Measurements from ENCODE around the gene SPATS2L.

Gene SPATS2L, protein sequence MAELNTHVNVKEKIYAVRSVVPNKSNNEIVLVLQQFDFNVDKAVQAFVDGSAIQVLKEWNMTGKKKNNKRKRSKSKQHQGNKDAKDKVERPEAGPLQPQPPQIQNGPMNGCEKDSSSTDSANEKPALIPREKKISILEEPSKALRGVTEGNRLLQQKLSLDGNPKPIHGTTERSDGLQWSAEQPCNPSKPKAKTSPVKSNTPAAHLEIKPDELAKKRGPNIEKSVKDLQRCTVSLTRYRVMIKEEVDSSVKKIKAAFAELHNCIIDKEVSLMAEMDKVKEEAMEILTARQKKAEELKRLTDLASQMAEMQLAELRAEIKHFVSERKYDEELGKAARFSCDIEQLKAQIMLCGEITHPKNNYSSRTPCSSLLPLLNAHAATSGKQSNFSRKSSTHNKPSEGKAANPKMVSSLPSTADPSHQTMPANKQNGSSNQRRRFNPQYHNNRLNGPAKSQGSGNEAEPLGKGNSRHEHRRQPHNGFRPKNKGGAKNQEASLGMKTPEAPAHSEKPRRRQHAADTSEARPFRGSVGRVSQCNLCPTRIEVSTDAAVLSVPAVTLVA

DNA sequence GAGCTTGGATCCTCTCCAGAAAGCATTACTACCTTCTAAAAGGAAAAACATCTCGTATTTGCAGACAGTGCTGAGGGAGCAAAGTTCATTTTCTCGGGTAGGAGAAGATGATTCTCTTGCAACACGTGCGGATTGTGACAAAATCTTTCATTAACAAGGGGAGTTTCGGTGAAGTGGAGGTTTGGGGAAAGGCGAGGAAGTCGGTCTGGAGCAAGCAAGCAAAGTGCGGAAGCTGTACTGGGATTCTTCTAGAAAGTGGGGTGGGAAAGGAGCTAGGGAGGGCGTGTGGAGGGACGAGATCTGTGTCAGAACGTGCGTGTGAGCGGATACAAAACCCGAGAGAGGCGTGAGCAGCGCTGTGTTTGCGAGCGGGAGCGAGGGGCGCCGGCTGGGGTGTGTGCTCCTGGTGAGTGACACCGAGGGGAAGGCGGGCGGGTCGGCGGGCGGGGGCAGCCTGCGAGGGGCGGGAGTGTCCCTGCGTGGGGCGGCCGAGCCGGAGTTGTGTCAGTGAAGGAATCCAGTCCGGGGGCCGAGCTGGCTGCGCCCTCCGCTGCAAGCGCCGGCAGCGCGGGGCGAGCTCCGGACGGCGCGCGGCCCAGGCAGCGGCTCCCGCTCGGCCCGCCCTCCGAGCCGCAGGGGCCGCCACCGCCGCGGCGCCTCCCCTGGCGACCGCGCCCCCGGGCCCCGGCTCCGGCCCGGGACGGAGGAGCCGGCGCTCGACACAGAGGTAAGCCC is at the start of gene SPATS2L:
SPATS2L (plus strand) TSS at position 498 of the 735 bp plus-strand sequence. CDS start 82,552 bp downstream, outside the sequence.
- FAIRE-seq = no peak
- DNase-seq (ENCODE audit: low spot score) = peak; percentile 77

DNA sequence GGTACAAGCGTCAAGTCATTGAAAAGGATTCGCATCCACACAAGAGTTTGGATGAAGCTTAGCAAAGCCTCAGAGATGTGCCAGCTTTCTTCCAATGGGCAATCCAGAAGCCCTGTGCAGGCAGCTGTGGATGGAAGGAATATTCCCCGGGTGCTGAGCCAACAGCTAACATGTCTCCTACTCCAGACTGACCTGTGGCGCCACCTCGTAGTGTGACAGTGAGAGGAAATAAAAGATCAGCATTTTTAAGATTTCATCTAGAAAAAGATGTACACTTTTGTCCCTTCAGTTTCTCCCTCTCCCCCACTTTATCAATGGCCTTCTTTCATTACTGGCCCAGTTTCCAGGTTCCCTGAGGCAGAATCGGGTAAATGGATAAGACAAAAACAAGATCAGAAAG is 48.9 kb upstream of the SPATS2L start:
- no peak for DNase-seq (ENCODE audit: low spot score)

DNA sequence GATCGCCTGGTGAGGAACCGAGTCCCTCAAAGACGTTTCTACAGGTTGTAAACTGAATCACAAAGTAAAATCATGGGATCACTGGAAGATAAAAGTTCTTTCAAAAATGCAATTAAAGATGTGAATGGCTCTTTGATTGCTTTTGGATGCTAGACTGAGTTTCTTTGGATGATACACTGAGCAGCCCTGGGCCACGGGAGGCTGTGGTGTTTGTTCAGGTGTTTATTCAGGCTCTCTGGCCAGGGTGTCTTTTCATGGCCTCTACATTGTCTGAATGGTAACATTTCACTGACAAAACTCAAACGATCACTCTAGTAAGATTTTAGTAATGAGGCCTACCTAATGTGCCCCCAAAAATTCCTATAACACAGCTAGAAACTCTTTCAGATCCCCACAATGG is 48.4 kb upstream of the SPATS2L start:
- DNase-seq (ENCODE audit: low spot score) (no peak), FAIRE-seq (no peak)

More for the DNA sequence above, 48.9 kb upstream of the SPATS2L start:
- no peak for FAIRE-seq

DNA sequence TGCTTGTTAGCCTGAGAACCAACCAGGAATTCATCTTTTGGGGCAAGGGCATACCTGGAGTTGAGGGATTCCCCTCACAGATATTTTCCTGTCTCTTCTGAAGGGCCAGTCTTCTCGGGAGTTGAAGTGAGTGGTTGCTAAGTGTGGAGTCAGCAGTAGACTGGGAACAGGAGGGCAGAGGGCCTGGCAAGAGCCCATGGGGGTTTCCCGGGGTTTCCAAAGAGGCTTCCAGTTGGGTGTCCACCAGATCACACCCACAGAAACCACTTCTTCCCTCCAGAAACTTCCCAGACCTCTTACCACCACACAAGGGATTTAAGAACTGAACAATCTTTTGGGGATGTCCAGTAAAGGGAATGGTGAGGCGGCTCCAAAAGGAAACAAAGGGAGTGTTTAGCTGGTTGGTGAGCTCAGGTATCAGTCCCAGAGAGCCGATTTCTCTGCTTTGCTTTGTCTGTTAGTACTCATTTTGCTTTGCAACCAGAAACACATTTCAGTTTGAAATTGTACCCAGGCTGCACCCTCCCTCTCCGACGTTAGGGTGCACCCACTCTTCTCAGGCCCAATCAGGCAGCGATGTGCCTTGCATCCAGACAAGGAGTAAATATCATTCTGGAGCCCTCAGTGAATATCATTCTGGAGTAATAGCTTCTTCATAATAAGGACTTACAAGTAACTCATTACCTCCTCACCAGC is 47.5 kb upstream of the SPATS2L start:
- no peak for FAIRE-seq
- no peak for DNase-seq (ENCODE audit: low spot score)

DNA sequence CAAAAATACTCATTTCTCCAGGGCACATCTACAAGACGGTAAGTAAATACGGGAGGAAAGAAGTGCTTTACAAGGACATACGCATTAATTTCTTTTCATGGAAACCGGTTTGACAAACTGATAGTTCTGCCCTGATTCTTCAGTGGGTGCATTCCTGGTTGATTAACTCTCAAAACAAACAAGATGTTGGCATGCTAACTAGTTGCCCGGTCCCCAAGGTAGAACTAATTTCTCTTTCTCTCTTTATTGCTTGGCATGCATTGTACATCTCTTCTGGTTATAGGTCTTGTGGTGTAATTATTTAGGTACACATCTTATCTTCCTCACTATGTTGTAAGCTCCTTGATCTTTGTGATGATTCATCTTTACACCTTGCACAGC is 46.9 kb upstream of the SPATS2L start:
- no peak for FAIRE-seq
- no peak for DNase-seq (ENCODE audit: low spot score)

- FAIRE-seq (no peak), DNase-seq (ENCODE audit: low spot score) (no peak)
Measured at GRCh38 chr2:200262047-200262446, 44.4 kb upstream of the SPATS2L start.

- no peak for FAIRE-seq
Measured at GRCh38 chr2:200263279-200263678, 43.2 kb upstream of the SPATS2L start.

GRCh38 chr2:200264631-200265030 is 41.9 kb upstream of the SPATS2L start:
- FAIRE-seq (no peak), DNase-seq (ENCODE audit: low spot score) (no peak)

More at GRCh38 chr2:200263279-200263678, 43.2 kb upstream of the SPATS2L start:
- no peak for DNase-seq (ENCODE audit: low spot score)

GRCh38 chr2:200266406-200266805 is 40.1 kb upstream of the SPATS2L start:
- DNase-seq (ENCODE audit: low spot score) (no peak), FAIRE-seq (no peak)

DNA sequence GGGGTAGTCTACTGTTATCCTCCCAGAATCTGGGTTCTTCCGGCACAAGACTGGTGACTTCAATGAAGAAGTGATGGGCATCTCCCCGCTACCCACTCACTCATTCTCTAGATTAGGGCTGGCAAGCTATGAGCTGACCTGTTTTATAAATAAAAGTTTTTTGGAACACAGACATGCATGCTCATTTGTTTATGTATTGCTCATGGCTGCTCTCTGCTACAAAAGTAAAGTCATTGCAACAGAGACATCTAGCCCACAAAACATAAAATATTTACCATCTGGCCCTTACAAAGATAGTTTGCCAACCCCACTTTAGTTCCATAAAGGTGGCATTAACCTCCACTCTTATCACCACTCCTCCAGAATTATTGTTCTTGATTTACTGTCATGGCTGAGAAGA is 39.1 kb upstream of the SPATS2L start:
- FAIRE-seq (no peak), DNase-seq (ENCODE audit: low spot score) (no peak)

DNA sequence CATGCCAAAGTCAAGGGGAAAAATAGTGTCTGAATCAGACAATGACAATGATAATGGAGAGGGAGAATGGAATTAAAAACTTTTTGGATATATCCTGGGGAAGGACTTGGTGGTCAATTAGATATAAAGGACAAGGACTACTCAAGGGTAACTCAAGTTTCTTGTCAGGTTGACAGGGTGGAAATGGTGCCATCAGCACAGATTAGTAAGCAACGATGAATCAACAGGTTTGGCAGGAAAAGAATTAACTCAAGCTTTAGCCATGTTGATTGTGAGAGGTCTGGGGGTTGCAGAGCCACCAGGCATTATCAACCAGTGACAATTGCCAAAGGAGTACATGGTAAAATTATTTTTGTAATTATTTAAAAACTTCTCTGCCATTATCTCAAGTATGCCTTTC is 35.8 kb upstream of the SPATS2L start:
- DNase-seq (ENCODE audit: low spot score) (no peak), FAIRE-seq (no peak)

DNA sequence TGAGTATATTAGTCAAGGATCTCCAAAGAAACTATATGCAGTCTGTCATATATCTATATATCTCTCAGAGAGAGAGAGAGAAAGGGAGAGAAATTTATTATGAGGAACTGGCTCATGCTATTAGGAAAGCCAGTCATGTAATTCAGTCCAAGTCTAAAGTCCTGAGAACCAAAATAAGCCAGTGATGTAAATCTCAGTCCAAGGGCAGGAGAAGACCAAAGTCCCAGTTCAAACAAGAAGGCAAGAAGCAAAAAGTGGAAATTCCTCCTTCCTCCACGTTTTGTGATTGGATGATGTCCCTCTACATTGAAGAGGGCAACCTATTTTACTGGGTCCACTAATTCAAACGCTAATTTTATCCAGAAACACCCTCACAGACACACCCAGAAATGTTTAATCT is 34.2 kb upstream of the SPATS2L start:
- DNase-seq (ENCODE audit: low spot score) = no peak
- FAIRE-seq = no peak

GRCh38 chr2:200274116-200275075 is 32.1 kb upstream of the SPATS2L start:
- FAIRE-seq = no peak

DNA sequence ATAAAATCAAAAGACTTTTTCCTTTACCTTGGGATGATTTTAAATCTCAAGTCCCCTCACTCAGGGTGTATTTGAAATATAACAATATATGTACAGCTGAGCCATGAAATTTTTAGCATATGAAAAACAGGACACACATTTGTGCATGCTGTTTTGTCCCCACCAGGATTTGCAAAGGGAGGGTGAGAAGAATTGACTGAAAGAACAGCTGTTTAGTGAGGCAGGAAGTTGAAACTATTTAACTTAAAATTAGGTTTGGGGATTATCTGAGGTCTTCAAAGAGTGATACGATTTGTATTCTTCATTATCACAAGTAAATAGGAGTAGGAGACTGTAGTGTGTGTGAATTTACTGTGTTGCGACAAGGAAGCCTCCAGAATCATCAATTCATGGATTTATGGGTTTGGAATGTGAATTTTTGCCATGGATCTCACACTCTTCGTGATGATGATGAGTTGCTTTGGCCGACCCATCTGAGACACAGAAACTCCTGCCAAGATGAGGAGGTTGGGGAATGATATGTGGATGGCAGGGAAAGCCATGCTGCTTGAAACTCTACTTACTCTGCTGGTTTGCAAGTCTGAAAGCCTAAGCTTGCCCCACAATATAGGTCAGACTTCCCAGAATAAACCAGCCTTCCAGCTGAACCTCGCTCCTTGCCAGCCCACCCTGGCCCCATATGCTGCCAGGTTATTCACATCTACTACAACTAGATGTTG is 31.0 kb upstream of the SPATS2L start:
- FAIRE-seq (no peak), DNase-seq (ENCODE audit: low spot score) (no peak)

More at GRCh38 chr2:200274116-200275075, 32.1 kb upstream of the SPATS2L start:
- no peak for DNase-seq (ENCODE audit: low spot score)

DNA sequence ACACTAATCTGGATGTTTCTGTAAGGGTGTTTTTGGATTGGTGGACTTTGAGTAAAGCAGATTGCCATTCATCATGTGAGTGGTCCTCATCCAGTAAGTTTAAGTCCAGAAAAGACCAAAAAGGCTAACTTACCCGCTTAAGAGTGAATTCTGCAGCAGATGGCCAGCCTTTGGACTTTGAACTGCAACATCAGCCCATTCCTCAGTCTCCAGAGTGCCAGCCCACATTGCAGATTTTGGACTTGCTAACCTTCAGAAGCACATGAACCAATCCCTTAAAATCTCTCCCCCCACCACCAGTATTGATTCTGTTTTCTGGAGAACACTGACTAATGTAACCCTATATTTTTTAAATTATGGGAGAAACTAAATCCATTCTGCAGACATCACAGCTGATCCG is 30.0 kb upstream of the SPATS2L start:
- DNase-seq (ENCODE audit: low spot score) (no peak), FAIRE-seq (no peak)

DNA sequence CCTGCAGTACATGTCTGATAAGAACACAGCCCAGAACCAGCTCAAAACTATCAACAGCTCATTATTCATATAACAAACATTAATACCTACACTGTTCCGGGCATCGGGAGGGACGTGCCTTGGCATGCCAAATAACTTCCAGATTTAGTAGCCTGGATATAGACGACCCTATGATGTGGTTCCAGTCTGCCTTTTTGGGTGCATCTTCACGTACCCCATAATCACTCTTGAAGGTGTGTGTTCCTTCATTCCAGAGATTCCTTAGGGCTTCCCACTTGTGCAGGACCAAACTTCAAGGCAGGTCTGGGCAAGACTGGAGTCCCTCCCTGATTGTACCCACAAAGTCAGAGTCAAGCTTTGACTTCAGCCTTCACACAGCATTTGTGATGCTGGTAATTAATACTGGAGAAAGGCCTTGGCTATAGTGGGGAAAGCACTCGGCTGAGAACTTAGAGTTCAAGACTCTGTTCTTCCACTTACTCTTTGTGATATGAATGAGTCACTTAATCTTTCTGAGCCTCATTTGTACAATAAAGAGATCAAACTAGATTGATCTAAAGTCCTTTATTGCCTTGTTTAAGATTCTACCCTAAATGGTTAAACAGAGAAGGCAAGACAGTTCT is 27.7 kb upstream of the SPATS2L start:
- no peak for DNase-seq (ENCODE audit: low spot score)
- no peak for FAIRE-seq

DNA sequence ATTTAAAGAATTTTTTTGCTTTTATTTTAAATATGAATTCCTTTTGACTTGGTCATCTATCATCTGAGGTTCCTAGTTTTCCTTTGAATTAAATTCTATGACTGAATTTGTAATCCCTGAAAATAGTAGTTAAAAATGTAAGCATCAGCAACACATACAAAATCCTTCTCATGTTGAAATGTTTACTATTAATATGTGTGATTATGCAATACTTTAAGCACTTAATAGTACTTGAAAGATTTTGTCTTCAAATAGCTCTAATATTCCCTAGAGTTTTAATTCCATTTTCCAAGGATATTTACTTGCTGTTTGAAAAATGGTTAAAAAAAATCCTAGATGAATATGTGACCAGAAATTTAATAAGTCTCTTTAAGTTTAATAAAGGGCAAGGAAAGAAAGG is 26.6 kb upstream of the SPATS2L start:
- no peak for DNase-seq (ENCODE audit: low spot score)
- no peak for FAIRE-seq

- no peak for DNase-seq (ENCODE audit: low spot score)
- no peak for FAIRE-seq
Measured at GRCh38 chr2:200286578-200286977, 19.9 kb upstream of the SPATS2L start.

DNA sequence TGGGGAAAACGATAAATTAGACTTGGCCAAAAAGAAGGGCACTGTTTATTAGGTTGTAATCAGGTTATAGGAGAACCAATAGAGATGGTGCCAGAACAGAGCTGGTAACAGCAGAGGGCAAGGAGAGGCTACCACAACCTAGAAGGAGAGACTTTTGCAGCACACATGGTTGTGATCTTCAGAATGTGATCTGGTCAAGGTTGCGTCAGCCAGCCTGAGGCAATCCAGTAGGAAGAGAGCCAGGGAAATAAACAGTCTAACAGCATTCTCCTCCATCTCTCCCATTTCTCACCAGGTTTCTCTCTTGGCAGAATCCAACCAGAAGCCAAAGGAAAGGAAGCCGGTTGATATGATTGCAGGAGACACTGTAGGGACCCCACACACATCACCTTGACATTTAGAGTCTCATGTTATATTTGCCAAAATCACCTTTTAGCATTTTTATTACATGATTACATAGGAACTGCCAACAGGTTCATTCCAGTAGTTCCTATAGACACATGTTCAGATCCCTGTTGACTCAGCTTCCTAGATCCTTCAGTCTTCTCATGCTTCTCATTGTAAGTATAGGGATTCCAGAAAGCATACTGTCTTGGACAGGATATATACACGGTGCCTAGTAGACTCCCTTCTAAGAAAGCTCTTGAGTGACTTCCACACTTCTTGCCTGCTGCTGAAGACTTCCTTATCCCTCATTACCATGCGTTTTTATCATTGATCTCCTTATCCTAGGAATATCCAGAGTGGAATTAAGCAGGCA is 17.6 kb upstream of the SPATS2L start:
- FAIRE-seq (no peak), DNase-seq (ENCODE audit: low spot score) (no peak)
